ENCODE measurements around the gene BCL2L12. TPM values are rescaled to one million over a fixed set of nuclear protein-coding genes. Genes with fewer than 3 reads are reported as not detected.

BCL2L12 gene
- total RNA-seq, 1 donor from 2014 or later: 2.4 TPM

- DNase-seq (ENCODE audit: low read depth) (no peak), FAIRE-seq (no peak)
- TF ChIP-seq CTCF (IDR thresholded peaks at IDR 0.05; ENCODE audit: insufficient read depth, low read length, severe bottlenecking): no peak
- Histone ChIP-seq H3K4me3 (ENCODE audit: low read depth, low read length) (peak overlapping the region; percentile 68), H3K27me3 (ENCODE audit: control insufficient read depth, insufficient read depth, low read length) (no peaks in the 10 kb centered on the region), H3K36me3 (ENCODE audit: control insufficient read depth, insufficient read depth, low read length) (peaks cover 15% of the 10 kb centered on the region)
Observed at GRCh38 chr19:49665036-49665350, 740 bp upstream of the BCL2L12 start.

- Histone ChIP-seq H3K27me3 (ENCODE audit: control insufficient read depth, insufficient read depth, low read length) (no peaks in the 10 kb centered on the region), H3K4me3 (ENCODE audit: low read depth, low read length) (peak overlapping the region; percentile 68), H3K36me3 (ENCODE audit: control insufficient read depth, insufficient read depth, low read length) (peaks cover 16% of the 10 kb centered on the region)
- TF ChIP-seq CTCF (IDR thresholded peaks at IDR 0.05; ENCODE audit: insufficient read depth, low read length, severe bottlenecking): no peak
- DNase-seq (ENCODE audit: low read depth): no peak
- no peak for FAIRE-seq
Observed at GRCh38 chr19:49666120-49666444, 349 bp downstream of the BCL2L12 start.

GRCh38 chr19:49667473-49667872, 1.7 kb downstream of the BCL2L12 start:
- TF ChIP-seq CTCF (IDR thresholded peaks at IDR 0.05; ENCODE audit: insufficient read depth, low read length, severe bottlenecking): no peak
- FAIRE-seq (no peak), DNase-seq (ENCODE audit: low read depth) (no peak)
- Histone ChIP-seq H3K4me3 (ENCODE audit: low read depth, low read length) (no peak overlapping the region), H3K27me3 (ENCODE audit: control insufficient read depth, insufficient read depth, low read length) (no peaks in the 10 kb centered on the region), H3K36me3 (ENCODE audit: control insufficient read depth, insufficient read depth, low read length) (peaks cover 6% of the 10 kb centered on the region)

- TF ChIP-seq CTCF (IDR thresholded peaks at IDR 0.05; ENCODE audit: insufficient read depth, low read length, severe bottlenecking): no peak
- DNase-seq (ENCODE audit: low read depth): no peak
- FAIRE-seq: no peak
- no peak overlapping the region for H3K4me3 ChIP-seq (ENCODE audit: low read depth, low read length)
- H3K36me3 ChIP-seq (ENCODE audit: control insufficient read depth, insufficient read depth, low read length): peaks cover 4% of the 10 kb centered on the region
- no peaks in the 10 kb centered on the region for H3K27me3 ChIP-seq (ENCODE audit: control insufficient read depth, insufficient read depth, low read length)
Observed at GRCh38 chr19:49669516-49669915, 3.8 kb downstream of the BCL2L12 start.

GRCh38 chr19:49672131-49672919, 6.6 kb downstream of the BCL2L12 start:
- Histone ChIP-seq H3K27me3 (ENCODE audit: control insufficient read depth, insufficient read depth, low read length) (no peaks in the 10 kb centered on the region), H3K4me3 (ENCODE audit: low read depth, low read length) (no peak overlapping the region), H3K36me3 (ENCODE audit: control insufficient read depth, insufficient read depth, low read length) (peaks cover 4% of the 10 kb centered on the region)
- FAIRE-seq (no peak), DNase-seq (ENCODE audit: low read depth) (peak; percentile 35)
- TF ChIP-seq CTCF (IDR thresholded peaks at IDR 0.05; ENCODE audit: insufficient read depth, low read length, severe bottlenecking): peak; percentile 97
